Measurements from ENCODE around the gene KCNK4.
"Not testable (repeated sequence)": the region's sequence is repeated elsewhere in the genome, so short reads cannot be mapped to it uniquely, and the experiment has no call there.

The KCNK4 gene

GRCh38 chr11:64291262-64291751 lies at the start of gene KCNK4:
KCNK4 (plus strand) TSS chr11:64291302; CDS start chr11:64293019, 1,717 bp downstream.
- no peak for DNase-seq (ENCODE audit: low read depth in 2 of 2)

GRCh38 chr11:64241491-64242374 lies 49.4 kb upstream of the KCNK4 start:
- peak in 1 of 2 donors; percentile 100 for DNase-seq (ENCODE audit: low read depth in 2 of 2)

- no peak for DNase-seq (ENCODE audit: low read depth in 2 of 2)
Measured at GRCh38 chr11:64243236-64243854, 47.8 kb upstream of the KCNK4 start.

- DNase-seq (ENCODE audit: low read depth in 2 of 2), result no peak
Measured at GRCh38 chr11:64244107-64244506, 47.0 kb upstream of the KCNK4 start.

GRCh38 chr11:64244966-64245365 lies 46.1 kb upstream of the KCNK4 start:
- DNase-seq (ENCODE audit: low read depth in 2 of 2), result no peak

- DNase-seq (ENCODE audit: low read depth in 2 of 2), result no peak
Measured at GRCh38 chr11:64245401-64245796, 45.7 kb upstream of the KCNK4 start.

- DNase-seq (ENCODE audit: low read depth in 2 of 2), result peak; percentile 72 to 74
Measured at GRCh38 chr11:64245797-64246620, 45.1 kb upstream of the KCNK4 start.

- DNase-seq (ENCODE audit: low read depth in 2 of 2), result not testable (repeated sequence)
Measured at GRCh38 chr11:64246621-64246870, 44.6 kb upstream of the KCNK4 start.

GRCh38 chr11:64246871-64247728 lies 44.0 kb upstream of the KCNK4 start, which contains the start of gene PPP1R14B:
PPP1R14B (minus strand) TSS chr11:64246943; CDS start chr11:64246673, 270 bp downstream.
- peak; percentile 59 to 66 for DNase-seq (ENCODE audit: low read depth in 2 of 2)

- no peak for DNase-seq (ENCODE audit: low read depth in 2 of 2)
Measured at GRCh38 chr11:64247729-64248531, 43.2 kb upstream of the KCNK4 start.

GRCh38 chr11:64248578-64248977 lies 42.5 kb upstream of the KCNK4 start:
- DNase-seq (ENCODE audit: low read depth in 2 of 2), result no peak

GRCh38 chr11:64249038-64249437 lies 42.1 kb upstream of the KCNK4 start:
- DNase-seq (ENCODE audit: low read depth in 2 of 2), result no peak

- DNase-seq (ENCODE audit: low read depth in 2 of 2), result no peak
Measured at GRCh38 chr11:64249563-64250414, 41.3 kb upstream of the KCNK4 start.

- no peak for DNase-seq (ENCODE audit: low read depth in 2 of 2)
Measured at GRCh38 chr11:64250415-64251015, 40.6 kb upstream of the KCNK4 start.

- no peak for DNase-seq (ENCODE audit: low read depth in 2 of 2)
Measured at GRCh38 chr11:64251016-64251752, 39.9 kb upstream of the KCNK4 start, which contains the start of gene PLCB3. PLCB3 (plus strand) TSS chr11:64251530; CDS start chr11:64251650, 120 bp downstream.

- DNase-seq (ENCODE audit: low read depth in 2 of 2), result no peak
Measured at GRCh38 chr11:64251753-64252002, 39.4 kb upstream of the KCNK4 start.

- no peak for DNase-seq (ENCODE audit: low read depth in 2 of 2)
Measured at GRCh38 chr11:64252003-64252872, 38.9 kb upstream of the KCNK4 start.

- DNase-seq (ENCODE audit: low read depth in 2 of 2), result no peak
Measured at GRCh38 chr11:64253043-64253442, 38.1 kb upstream of the KCNK4 start.

Measured in activated CD8-positive, alpha-beta memory T cell treated with anti-CD3 and anti-CD28 coated beads for 4 hours (primary cell).